GM18526 (cell line): ENCODE results near the gene TEDDM1.
A peak's percentile ranks its signal among the peaks of the same experiment; 100 is the strongest.

Experiments used
- POLR2A ChIP-seq: IDR thresholded peaks from 3 replicates; pipeline ENCODE4 v1.6.1; 2011; ENCODE audit not compliant: insufficient read length; ENCODE audit errors: extremely low read depth

Gene TEDDM1

GRCh38 chr1:182413486-182413885 is 13.0 kb upstream of the TEDDM1 start:
- no peak for TF ChIP-seq POLR2A

DNA sequence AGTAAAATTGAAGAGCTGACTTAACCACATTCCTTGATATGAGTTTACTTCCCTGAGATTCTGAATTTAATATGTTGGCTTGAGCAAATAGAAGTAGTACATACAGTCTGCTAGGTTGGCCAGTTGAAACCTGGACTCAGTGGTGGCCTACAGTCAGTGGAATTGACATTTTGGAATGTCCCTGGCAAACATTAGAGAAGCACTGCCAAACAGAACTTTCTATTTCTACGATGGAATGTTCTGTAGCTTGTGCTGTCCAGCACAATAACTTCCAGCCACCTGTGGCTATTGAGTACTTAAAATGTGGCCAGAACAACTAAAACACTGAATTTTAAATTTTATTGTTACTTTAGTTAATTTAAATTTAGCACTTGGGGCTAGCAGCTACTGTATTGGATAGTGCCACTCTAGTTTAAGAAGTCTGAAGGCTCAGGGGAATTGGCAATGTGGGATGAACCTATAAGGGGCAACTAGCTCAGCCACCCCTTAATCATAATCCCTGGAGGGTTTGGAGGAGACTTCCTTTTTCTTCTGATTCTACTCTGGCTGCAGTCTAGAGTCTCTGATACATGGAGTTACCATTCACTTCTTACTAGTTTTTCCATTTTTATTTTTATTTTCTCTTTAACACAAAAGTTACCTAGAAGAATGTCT is 10.3 kb upstream of the TEDDM1 start:
- TF ChIP-seq POLR2A: no peak

DNA sequence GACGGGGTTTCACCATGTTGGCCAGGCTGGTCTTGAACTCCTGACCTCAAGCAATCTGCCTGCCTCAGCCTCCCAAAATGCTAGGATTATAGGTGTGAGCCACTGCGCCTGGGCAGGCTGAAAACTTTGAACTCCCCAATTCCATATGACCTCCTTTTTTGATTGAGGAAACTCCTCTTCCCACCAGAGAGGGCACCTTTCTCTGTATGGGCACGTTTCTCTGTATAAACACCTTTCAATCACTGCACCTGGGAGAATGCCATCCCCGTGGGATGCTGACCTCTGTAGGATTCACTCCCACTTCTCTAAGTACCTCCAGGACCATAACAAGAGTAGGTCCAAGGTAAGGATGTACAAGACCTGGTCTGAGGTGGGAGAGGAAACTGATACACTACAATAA is 9.7 kb upstream of the TEDDM1 start:
- TF ChIP-seq POLR2A: no peak

- no peak for TF ChIP-seq POLR2A
These were observed 8.1 kb upstream of the TEDDM1 start for GRCh38 chr1:182408435-182409075.

- TF ChIP-seq POLR2A: no peak
These were observed 7.3 kb upstream of the TEDDM1 start for GRCh38 chr1:182407724-182408123.

- TF ChIP-seq POLR2A: no peak
These were observed 5.5 kb upstream of the TEDDM1 start for GRCh38 chr1:182406012-182406411.

- TF ChIP-seq POLR2A: no peak
These were observed 5.1 kb upstream of the TEDDM1 start for GRCh38 chr1:182405578-182405977.

DNA sequence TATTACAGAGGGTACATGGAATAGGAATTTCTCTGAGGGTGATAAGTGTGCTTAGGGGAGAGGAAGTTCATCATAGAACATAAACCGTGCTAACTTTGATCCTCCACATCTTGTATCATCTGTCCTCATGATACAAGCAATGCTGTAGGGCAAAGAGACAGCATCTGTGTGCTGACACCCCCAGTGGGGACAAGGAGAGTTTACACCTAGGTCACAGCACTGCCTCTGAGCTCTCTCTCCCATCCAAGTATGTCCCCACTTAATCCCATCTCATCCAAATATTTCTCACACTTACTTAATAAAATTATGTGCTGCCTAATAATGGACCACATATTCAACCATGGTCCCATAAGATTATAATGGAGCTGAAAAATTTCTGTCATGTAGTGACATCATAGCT is 4.3 kb upstream of the TEDDM1 start:
- no peak for TF ChIP-seq POLR2A

DNA sequence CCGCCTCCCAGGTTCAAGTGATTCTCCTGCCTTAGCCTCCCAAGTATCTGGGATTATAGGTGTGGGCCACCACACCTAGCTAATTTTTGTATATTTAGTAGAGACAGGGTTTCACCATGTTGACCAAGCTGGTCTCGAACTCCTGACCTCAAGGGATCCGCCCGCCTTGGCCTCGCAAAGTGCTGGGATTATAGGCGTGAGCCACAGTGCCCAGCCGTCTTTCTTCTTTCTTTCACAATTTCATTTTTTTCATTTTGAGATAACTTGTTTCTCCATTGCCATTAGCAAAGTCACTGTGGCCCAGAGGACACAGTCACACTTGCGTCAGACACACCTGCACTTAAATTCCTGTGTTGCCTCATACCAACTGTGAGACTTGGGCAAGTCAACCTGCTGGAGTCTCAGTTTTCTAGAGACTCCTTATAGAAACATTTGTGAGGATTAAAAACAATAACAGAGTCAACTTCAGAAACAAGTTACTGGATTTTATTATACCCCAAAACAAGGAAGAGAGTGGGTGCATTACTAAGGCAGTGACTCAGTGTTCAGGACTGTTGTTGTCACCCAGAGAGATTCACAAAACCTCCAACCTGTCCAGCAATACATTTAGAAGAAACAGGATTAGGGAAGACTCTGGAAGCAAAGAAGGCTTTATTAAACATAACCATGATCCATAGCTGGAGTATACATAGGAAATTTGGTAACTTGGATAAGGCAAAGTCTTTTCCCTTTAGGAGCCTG is 2.6 kb downstream of the TEDDM1 start:
- no peak for TF ChIP-seq POLR2A

GRCh38 chr1:182395906-182396305 is 4.6 kb downstream of the TEDDM1 start:
- no peak for TF ChIP-seq POLR2A

- TF ChIP-seq POLR2A: no peak
These were observed 6.3 kb downstream of the TEDDM1 start for GRCh38 chr1:182394055-182394775.

GRCh38 chr1:182392050-182393028 is 8.1 kb downstream of the TEDDM1 start:
- TF ChIP-seq POLR2A: no peak

GRCh38 chr1:182391362-182392049 is 9.0 kb downstream of the TEDDM1 start, which contains the start of gene GLUL:
GLUL (minus strand) TSS chr1:182391790; CDS start chr1:182388737, 3,053 bp downstream.
- TF ChIP-seq POLR2A: peak; percentile 79

- no peak for TF ChIP-seq POLR2A
These were observed 9.5 kb downstream of the TEDDM1 start for GRCh38 chr1:182391028-182391361.
